HG03558 (cell line): ENCODE results near the gene PLCB1.

ENCODE experiments used
- ATAC-seq: cut with Tn5 transposase; IDR thresholded peaks from one replicate; pipeline ENCODE4 v1.9.1; 2021; ENCODE audit warnings: moderate number of reproducible peaks; ENCODE audit not compliant: unreplicated experiment; ENCODE audit errors: extremely low read depth

Gene PLCB1

DNA sequence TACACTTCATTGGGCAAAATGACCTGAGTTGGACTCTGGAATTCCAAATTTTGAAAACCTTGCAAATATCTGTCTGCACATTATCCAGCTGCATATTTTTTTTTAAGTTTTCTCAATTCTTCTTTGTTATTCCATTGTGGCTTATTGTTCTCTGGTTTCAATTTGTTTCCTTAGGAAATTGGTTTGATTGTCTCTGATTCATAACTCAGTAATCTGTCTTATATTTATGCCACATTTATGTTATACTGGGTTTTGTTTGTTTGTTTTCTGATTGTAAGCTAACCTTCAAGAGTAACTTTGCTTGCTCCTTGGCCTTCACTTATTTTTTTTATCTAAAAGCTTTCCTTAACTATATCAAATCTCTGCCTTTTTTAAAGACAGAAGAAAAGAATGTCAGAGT, 743.5 kb downstream of the PLCB1 start:
- ATAC-seq: no peak

- no peak for ATAC-seq
These were observed 744.3 kb downstream of the PLCB1 start for GRCh38 chr20:8876366-8876765.

GRCh38 chr20:8877294-8877693, 745.2 kb downstream of the PLCB1 start:
- no peak for ATAC-seq

DNA sequence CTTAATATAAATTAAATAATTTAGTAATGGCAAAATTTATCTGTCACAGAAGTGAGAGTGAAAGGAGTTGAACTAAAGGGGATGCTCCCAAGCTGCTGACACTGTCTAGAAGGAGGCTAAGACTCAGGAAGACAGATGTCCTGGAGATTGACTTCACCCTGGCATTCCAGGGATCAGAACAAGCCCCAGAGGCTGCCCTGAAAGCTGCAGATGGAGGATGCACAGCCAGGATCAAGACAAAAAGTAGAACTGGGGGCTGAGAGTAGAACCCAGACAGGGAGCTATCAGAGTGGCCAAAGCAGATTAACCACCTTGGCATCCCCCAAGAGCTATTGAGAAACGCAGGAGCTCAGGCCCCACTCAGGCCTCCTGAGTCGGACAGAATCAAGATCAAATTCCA, 747.6 kb downstream of the PLCB1 start:
- ATAC-seq: no peak

GRCh38 chr20:8880085-8880853, 748.2 kb downstream of the PLCB1 start:
- no peak for ATAC-seq

GRCh38 chr20:8891039-8891438, 759.0 kb downstream of the PLCB1 start:
- ATAC-seq: no peak

DNA sequence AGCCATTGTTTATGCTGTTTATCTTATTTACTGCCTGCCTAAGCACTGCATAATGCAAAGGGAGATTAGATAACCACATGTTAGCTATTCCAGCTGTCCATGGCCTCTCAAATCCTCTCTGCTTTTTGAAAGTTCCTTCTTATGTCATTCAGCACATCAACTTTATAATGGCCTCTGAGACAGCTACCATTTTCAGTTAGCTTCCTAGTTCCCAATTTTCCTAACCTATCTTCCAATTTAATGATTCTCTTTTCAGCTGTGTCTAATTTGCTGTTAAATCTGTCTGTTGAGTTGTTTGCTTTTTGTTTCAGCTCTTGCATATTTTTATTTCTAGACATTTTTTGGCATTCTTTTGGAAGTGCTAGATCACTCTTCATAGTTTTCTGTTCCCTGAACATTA, 763.4 kb downstream of the PLCB1 start:
- ATAC-seq: no peak

- ATAC-seq: no peak
These were observed 766.8 kb downstream of the PLCB1 start for GRCh38 chr20:8898823-8899222.

GRCh38 chr20:8901237-8902025, 769.4 kb downstream of the PLCB1 start:
- ATAC-seq: no peak

GRCh38 chr20:8903655-8904605, 771.9 kb downstream of the PLCB1 start:
- ATAC-seq: no peak

DNA sequence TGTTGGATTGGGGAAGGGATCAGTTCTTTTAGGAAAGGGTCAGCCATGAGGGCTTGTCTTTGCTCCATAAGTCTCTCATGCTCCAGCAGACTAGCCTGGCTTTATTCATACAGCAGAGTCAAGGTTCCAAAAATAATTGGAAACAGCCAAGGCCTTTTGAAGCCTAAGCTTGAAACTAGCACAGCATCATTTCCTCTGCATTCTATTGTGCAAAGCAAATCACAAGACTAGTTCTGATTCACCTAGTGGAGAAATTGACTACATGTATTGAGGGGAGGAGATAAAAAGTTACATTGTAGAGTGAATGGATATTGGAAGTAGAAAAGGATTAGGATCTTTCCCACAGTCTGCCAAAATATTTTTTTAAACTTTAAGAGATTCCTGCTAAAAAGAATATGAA, 777.5 kb downstream of the PLCB1 start:
- ATAC-seq: no peak

DNA sequence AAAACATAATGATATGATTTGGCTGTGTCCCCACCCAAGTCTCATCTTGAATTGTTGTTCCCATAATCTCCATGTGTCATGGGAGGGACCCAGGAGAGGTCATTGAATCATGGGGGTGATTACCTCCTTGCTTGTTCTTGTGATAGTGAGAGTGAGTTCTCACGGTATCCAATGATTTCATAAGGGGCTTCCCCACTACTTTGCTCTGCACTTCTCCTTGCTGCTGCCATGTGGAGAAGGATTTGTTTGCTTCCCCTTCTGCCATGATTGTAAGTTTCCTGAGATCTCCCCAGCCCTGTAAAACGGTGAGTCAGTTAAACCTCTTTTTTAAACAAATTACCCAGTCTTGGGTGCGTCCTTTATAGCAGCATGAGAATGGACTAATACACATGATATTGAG, 780.0 kb downstream of the PLCB1 start:
- no peak for ATAC-seq

DNA sequence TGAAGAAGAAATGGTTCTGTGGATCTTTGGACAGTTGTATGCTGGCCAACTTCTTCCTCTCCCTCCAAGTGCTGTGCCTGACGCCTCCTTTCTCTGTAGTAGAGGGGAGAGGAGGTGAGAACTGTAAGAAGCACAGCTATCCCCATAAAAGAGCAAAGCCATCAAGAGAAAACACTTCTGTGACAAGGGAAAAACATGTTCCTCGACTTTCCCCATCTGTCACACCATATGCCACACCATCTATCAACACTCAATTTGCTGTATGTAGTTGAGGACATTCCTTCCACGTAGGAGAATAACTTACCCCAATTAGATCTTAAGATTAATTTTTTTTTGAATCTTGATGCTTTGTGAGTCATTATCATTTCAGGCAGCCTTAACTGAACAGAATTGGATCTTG, 780.7 kb downstream of the PLCB1 start:
- no peak for ATAC-seq

- no peak for ATAC-seq
These were observed 781.4 kb downstream of the PLCB1 start for GRCh38 chr20:8913456-8913855.

DNA sequence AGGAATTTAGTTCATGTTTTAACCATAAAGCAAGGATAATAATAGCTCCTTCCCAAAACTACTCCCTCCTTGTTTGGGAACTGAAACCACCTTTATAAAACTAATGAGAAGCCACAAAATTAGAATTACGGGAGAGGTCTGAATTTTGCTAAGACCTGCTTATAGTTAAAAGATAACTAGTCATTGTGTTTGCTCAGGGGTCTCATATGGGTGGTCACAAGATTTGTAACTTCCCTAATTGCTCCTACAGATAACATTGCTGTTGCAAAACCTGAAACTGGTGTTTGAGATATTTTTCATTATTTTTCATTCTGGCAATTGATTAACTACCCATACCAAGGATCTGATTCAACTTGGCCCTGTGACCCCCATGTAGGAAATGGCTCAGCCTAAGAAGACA, 782.4 kb downstream of the PLCB1 start:
- ATAC-seq: no peak

- no peak for ATAC-seq
These were observed 785.0 kb downstream of the PLCB1 start for GRCh38 chr20:8917084-8917483.

DNA sequence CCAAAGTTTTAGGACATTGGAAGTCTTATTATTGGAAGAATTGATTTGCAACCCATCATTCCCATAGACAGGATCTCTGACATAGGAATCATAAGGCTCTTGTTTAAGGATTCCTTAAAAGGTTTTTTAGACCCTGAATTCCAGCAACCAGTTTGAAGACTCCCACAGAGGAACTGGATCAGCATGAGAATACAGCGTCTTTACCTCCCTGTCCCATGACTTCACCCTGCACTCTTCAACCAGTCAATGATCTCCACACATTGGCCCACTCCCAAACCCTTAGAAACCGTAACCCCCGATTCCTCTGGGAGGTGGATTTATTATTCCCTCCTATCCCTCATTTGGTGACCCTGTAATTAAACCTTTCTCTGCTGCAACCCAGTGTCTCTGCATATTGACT, 786.1 kb downstream of the PLCB1 start:
- ATAC-seq: no peak

DNA sequence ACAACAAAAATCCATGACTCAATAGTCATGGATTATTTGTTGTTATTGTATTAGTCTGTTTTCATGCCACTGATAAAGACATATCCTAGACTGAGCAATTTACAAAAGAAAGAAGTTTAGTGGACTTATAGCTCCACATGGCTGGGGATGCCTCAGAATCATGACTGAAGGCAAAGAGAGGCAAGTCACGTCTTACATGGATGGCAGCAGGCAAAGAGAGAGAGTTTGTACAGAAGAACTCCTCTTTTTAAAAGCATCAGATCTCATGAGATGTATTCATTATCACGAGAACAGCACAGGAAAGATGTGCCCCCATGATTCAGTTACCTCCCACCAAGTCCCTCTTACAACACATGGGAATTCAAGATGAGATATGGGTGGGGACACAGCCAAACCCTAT, 792.5 kb downstream of the PLCB1 start:
- ATAC-seq: no peak

DNA sequence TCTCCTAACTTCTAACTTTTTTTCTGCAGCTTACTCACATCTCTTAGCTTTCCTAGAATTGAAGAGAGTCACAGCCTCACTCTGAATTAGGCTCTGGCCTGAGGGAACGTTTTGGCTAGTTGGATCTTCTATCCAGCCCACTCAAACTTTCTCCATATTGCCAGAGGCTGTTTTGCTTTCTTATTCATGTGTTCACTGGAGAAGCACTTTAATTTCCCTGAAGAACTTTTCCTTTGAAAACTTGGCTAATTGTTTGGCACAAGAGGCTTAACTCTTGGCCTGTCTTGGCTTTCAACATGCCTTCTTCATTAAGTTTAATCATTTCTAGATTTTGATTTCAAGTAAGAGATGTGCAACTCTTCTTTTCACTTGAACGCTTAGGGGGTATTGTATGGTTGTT, 798.7 kb downstream of the PLCB1 start:
- ATAC-seq: no peak
